ENCODE data around the gene IL25. TPM values are rescaled to one million over a fixed set of nuclear protein-coding genes. Genes with fewer than 3 reads are reported as not detected.

IL25 gene
- total RNA-seq, 1 donor: not detected

- Histone ChIP-seq H3K4me1 (ENCODE audit: insufficient read depth, low read length) (peaks cover 5% of the 10 kb centered on the region), H4K20me1 (ENCODE audit: insufficient read depth, low read length) (no peaks in the 10 kb centered on the region), H3K27me3 (ENCODE audit: insufficient read depth, low read length) (no peaks in the 10 kb centered on the region), H3K4me3 (ENCODE audit: insufficient read depth, low read length) (no peak overlapping the region), H3K27ac (ENCODE audit: low read depth, low read length) (no peak overlapping the region), H3K36me3 (ENCODE audit: insufficient read depth, low read length) (peaks cover 12% of the 10 kb centered on the region), H3K9me3 (ENCODE audit: low read depth, low read length) (no peaks in the 10 kb centered on the region), H3K79me2 (ENCODE audit: insufficient read depth, low read length) (peaks cover 4% of the 10 kb centered on the region), H3K4me2 (ENCODE audit: insufficient read depth, low read length) (no peak overlapping the region), H2AFZ (ENCODE audit: low read length) (no peak overlapping the region)
- DNase-seq (ENCODE audit: insufficient read length, low spot score, missing footprints): peak; percentile 64
- TF ChIP-seq CTCF (IDR thresholded peaks at IDR 0.05; ENCODE audit: extremely low read depth, low read depth, low read length): peak; percentile 8
Measured at GRCh38 chr14:23360496-23360895, 12.1 kb upstream of the IL25 start.

GRCh38 chr14:23361320-23361719 lies 11.3 kb upstream of the IL25 start:
- no peak for TF ChIP-seq CTCF (IDR thresholded peaks at IDR 0.05; ENCODE audit: extremely low read depth, low read depth, low read length)
- Histone ChIP-seq H3K36me3 (ENCODE audit: insufficient read depth, low read length) (peaks cover 12% of the 10 kb centered on the region), H3K27me3 (ENCODE audit: insufficient read depth, low read length) (no peaks in the 10 kb centered on the region), H3K27ac (ENCODE audit: low read depth, low read length) (peak overlapping the region; percentile 46), H4K20me1 (ENCODE audit: insufficient read depth, low read length) (no peaks in the 10 kb centered on the region), H3K9me3 (ENCODE audit: low read depth, low read length) (no peaks in the 10 kb centered on the region), H3K4me3 (ENCODE audit: insufficient read depth, low read length) (no peak overlapping the region), H2AFZ (ENCODE audit: low read length) (no peak overlapping the region), H3K79me2 (ENCODE audit: insufficient read depth, low read length) (peaks cover 4% of the 10 kb centered on the region), H3K4me1 (ENCODE audit: insufficient read depth, low read length) (peaks cover 5% of the 10 kb centered on the region), H3K4me2 (ENCODE audit: insufficient read depth, low read length) (no peak overlapping the region)
- peak; percentile 95 for DNase-seq (ENCODE audit: insufficient read length, low spot score, missing footprints)

- no peak for DNase-seq (ENCODE audit: insufficient read length, low spot score, missing footprints)
- Histone ChIP-seq H3K79me2 (ENCODE audit: insufficient read depth, low read length) (peaks cover 4% of the 10 kb centered on the region), H3K27me3 (ENCODE audit: insufficient read depth, low read length) (no peaks in the 10 kb centered on the region), H4K20me1 (ENCODE audit: insufficient read depth, low read length) (no peaks in the 10 kb centered on the region), H2AFZ (ENCODE audit: low read length) (no peak overlapping the region), H3K4me2 (ENCODE audit: insufficient read depth, low read length) (no peak overlapping the region), H3K4me1 (ENCODE audit: insufficient read depth, low read length) (peaks cover 5% of the 10 kb centered on the region), H3K4me3 (ENCODE audit: insufficient read depth, low read length) (no peak overlapping the region), H3K27ac (ENCODE audit: low read depth, low read length) (peak overlapping the region; percentile 46), H3K9me3 (ENCODE audit: low read depth, low read length) (no peaks in the 10 kb centered on the region), H3K36me3 (ENCODE audit: insufficient read depth, low read length) (peaks cover 12% of the 10 kb centered on the region)
- no peak for TF ChIP-seq CTCF (IDR thresholded peaks at IDR 0.05; ENCODE audit: extremely low read depth, low read depth, low read length)
Measured at GRCh38 chr14:23361763-23362162, 10.8 kb upstream of the IL25 start.

GRCh38 chr14:23362200-23362599 lies 10.4 kb upstream of the IL25 start:
- no peak overlapping the region for H2AFZ ChIP-seq (ENCODE audit: low read length)
- no peaks in the 10 kb centered on the region for H4K20me1 ChIP-seq (ENCODE audit: insufficient read depth, low read length)
- no peaks in the 10 kb centered on the region for H3K9me3 ChIP-seq (ENCODE audit: low read depth, low read length)
- H3K79me2 ChIP-seq (ENCODE audit: insufficient read depth, low read length): peaks cover 4% of the 10 kb centered on the region
- no peak overlapping the region for H3K4me2 ChIP-seq (ENCODE audit: insufficient read depth, low read length)
- peak overlapping the region; percentile 46 for H3K27ac ChIP-seq (ENCODE audit: low read depth, low read length)
- TF ChIP-seq CTCF (IDR thresholded peaks at IDR 0.05; ENCODE audit: extremely low read depth, low read depth, low read length): peak; percentile 45
- no peak overlapping the region for H3K4me3 ChIP-seq (ENCODE audit: insufficient read depth, low read length)
- H3K36me3 ChIP-seq (ENCODE audit: insufficient read depth, low read length): peaks cover 10% of the 10 kb centered on the region
- H3K4me1 ChIP-seq (ENCODE audit: insufficient read depth, low read length): peaks cover 5% of the 10 kb centered on the region
- H3K27me3 ChIP-seq (ENCODE audit: insufficient read depth, low read length): no peaks in the 10 kb centered on the region
- peak; percentile 95 for DNase-seq (ENCODE audit: insufficient read length, low spot score, missing footprints)

Data from osteoblast (primary cell).